ENCODE results near the gene NMNAT1. TPM values are rescaled to one million over a fixed set of nuclear protein-coding genes. Genes with fewer than 3 reads are reported as not detected.
A peak's percentile ranks its signal among the peaks of the same experiment; 100 is the strongest.

NMNAT1 gene
- total and polyA plus RNA-seq, 2 of the 8 experiments (the other 6 are each of a cell fraction or from before 2014, with no cell fraction given), result 2.0 to 2.5 TPM

DNA sequence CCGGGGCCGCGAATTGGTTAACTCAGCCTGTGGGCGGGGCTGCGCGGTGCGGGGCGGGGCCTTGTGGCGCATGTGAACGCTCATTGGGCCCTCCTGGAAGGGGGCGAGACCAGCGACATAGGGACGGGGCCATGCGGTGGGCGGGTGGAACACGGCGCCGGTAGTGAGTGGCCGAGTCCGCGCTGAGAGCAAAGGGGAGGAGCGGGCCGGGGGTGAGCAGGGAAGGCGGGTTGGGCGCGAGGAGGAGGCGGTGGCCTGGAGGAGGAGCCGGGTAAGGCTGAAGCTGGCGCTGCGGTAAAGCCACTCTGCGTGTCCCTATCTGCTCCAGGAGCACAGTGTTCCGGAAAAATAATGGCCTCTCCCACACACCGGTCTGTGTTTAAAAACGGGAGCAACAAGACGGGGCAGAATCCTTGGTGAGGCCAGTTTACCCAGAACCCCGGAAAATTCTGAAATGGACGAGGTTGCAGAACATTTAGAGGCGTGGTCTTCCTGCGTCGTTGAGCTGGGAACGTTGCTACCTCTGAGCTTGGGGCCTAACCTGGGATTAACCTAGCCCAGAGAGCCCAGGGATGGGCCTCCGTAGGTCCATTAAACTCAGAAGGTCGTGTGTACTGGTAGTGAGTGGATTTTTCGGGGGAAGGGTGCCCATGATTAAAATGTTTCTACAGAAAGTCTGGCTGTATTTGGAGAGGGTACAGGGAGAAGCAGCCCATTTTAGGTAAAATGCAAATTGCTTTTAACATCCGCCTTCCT lies 32.7 kb upstream of the NMNAT1 start (continued):
- TF ChIP-seq SP4 (IDR thresholded peaks at IDR 0.05; ENCODE audit: low read length) (0 out of 2 replicates have a peak, but pooled peaks have one; percentile 49), RNF2 (IDR thresholded peaks at IDR 0.05; ENCODE audit: borderline replicate concordance, low read depth, low read length, missing control alignments, poor library complexity, severe bottlenecking) (no peak), SAP30 (IDR thresholded peaks at IDR 0.05; ENCODE audit: insufficient read depth, insufficient replicate concordance, low read length) (peak; percentile 49), MAFK (IDR thresholded peaks at IDR 0.05; ENCODE audit: low read depth, low read length) (no peak), TAF1 (IDR thresholded peaks at IDR 0.05; ENCODE audit: low read depth, low read length) (peak; percentile 31; the same call in 1 of the 2 replicates), HDAC2 (IDR thresholded peaks at IDR 0.05; ENCODE audit: borderline replicate concordance in 1 of 2, low read depth in 2 of 2, low read length in 2 of 2) (no peak; a peak in 1 of 4 replicates), RXRA (IDR thresholded peaks at IDR 0.05; ENCODE audit: insufficient read depth, low read depth, low read length) (no peak), ASH2L (IDR thresholded peaks at IDR 0.05; ENCODE audit: low read length) (peak; percentile 44)
- TF ChIP-seq, protein P1, sequence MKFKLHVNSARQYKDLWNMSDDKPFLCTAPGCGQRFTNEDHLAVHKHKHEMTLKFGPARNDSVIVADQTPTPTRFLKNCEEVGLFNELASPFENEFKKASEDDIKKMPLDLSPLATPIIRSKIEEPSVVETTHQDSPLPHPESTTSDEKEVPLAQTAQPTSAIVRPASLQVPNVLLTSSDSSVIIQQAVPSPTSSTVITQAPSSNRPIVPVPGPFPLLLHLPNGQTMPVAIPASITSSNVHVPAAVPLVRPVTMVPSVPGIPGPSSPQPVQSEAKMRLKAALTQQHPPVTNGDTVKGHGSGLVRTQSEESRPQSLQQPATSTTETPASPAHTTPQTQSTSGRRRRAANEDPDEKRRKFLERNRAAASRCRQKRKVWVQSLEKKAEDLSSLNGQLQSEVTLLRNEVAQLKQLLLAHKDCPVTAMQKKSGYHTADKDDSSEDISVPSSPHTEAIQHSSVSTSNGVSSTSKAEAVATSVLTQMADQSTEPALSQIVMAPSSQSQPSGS (IDR thresholded peaks at IDR 0.05; ENCODE audit: low read length), result 0 out of 2 replicates have a peak, but pooled peaks have one; percentile 41
- TF ChIP-seq, protein P2, sequence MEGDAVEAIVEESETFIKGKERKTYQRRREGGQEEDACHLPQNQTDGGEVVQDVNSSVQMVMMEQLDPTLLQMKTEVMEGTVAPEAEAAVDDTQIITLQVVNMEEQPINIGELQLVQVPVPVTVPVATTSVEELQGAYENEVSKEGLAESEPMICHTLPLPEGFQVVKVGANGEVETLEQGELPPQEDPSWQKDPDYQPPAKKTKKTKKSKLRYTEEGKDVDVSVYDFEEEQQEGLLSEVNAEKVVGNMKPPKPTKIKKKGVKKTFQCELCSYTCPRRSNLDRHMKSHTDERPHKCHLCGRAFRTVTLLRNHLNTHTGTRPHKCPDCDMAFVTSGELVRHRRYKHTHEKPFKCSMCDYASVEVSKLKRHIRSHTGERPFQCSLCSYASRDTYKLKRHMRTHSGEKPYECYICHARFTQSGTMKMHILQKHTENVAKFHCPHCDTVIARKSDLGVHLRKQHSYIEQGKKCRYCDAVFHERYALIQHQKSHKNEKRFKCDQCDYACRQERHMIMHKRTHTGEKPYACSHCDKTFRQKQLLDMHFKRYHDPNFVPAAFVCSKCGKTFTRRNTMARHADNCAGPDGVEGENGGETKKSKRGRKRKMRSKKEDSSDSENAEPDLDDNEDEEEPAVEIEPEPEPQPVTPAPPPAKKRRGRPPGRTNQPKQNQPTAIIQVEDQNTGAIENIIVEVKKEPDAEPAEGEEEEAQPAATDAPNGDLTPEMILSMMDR (IDR thresholded peaks at IDR 0.05; ENCODE audit: control extremely low read depth in 1 of 3, insufficient read depth in 1 of 3, low read depth in 1 of 3, low read length in 3 of 3), result no peak

Data from H1 (cell line).